ENCODE data around the gene DSP. TPM values are rescaled to one million over a fixed set of nuclear protein-coding genes. Genes with fewer than 3 reads are reported as not detected.

DSP gene
- polyA plus RNA-seq, 1 donor from 2014 or later, result 0.05 TPM

GRCh38 chr6:7523922-7524321, 17.5 kb upstream of the DSP start:
- no peak overlapping the region for H3K4me3 ChIP-seq (ENCODE audit: low read length)
- TF ChIP-seq EZH2 (IDR thresholded peaks at IDR 0.05; ENCODE audit: borderline replicate concordance, insufficient read depth, low read length, poor library complexity, severe bottlenecking), result no peak
- TF ChIP-seq SMC3 (conservative IDR thresholded peaks at IDR 0.05; ENCODE audit: poor library complexity), result no peak
- no peak for TF ChIP-seq RAD21 (conservative IDR thresholded peaks at IDR 0.05)
- TF ChIP-seq MXI1 (conservative IDR thresholded peaks at IDR 0.05; ENCODE audit: poor library complexity, severe bottlenecking), result no peak
- no peak for TF ChIP-seq TAF1 (IDR thresholded peaks at IDR 0.05; ENCODE audit: low read depth)
- no peak for TF ChIP-seq POLR2AphosphoS5 (IDR thresholded peaks at IDR 0.05)
- TF ChIP-seq, protein P1, sequence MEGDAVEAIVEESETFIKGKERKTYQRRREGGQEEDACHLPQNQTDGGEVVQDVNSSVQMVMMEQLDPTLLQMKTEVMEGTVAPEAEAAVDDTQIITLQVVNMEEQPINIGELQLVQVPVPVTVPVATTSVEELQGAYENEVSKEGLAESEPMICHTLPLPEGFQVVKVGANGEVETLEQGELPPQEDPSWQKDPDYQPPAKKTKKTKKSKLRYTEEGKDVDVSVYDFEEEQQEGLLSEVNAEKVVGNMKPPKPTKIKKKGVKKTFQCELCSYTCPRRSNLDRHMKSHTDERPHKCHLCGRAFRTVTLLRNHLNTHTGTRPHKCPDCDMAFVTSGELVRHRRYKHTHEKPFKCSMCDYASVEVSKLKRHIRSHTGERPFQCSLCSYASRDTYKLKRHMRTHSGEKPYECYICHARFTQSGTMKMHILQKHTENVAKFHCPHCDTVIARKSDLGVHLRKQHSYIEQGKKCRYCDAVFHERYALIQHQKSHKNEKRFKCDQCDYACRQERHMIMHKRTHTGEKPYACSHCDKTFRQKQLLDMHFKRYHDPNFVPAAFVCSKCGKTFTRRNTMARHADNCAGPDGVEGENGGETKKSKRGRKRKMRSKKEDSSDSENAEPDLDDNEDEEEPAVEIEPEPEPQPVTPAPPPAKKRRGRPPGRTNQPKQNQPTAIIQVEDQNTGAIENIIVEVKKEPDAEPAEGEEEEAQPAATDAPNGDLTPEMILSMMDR (IDR thresholded peaks at IDR 0.05; ENCODE audit: poor library complexity, severe bottlenecking), result no peak
- TF ChIP-seq EP300 (conservative IDR thresholded peaks at IDR 0.05; ENCODE audit: poor library complexity, severe bottlenecking), result no peak
- no peak for TF ChIP-seq REST (IDR thresholded peaks at IDR 0.05; ENCODE audit: borderline replicate concordance)
- no peaks in the 10 kb centered on the region for H3K79me2 ChIP-seq (replicated peaks; ENCODE audit: insufficient read depth, low read length)
- H3K4me2 ChIP-seq (ENCODE audit: low read length), result no peak overlapping the region
- no peaks in the 10 kb centered on the region for H4K20me1 ChIP-seq (ENCODE audit: insufficient read depth)
- no peaks in the 10 kb centered on the region for H3F3A ChIP-seq (ENCODE audit: insufficient read depth, low read length, poor library complexity, severe bottlenecking)
- no peaks in the 10 kb centered on the region for H3K36me3 ChIP-seq (ENCODE audit: insufficient read depth, low read length)
- H3K9me3 ChIP-seq (ENCODE audit: low read length), result no peaks in the 10 kb centered on the region
- H3K9ac ChIP-seq (ENCODE audit: low read length), result no peak overlapping the region
- no peaks in the 10 kb centered on the region for H3K9me2 ChIP-seq (ENCODE audit: insufficient read depth, low read length)
- no peak overlapping the region for H2AFZ ChIP-seq (ENCODE audit: low read depth, low read length)
- H3K27me3 ChIP-seq (ENCODE audit: insufficient read depth, low read depth, low read length), result no peaks in the 10 kb centered on the region
- H3K27ac ChIP-seq (ENCODE audit: low read length), result no peak overlapping the region

DNA sequence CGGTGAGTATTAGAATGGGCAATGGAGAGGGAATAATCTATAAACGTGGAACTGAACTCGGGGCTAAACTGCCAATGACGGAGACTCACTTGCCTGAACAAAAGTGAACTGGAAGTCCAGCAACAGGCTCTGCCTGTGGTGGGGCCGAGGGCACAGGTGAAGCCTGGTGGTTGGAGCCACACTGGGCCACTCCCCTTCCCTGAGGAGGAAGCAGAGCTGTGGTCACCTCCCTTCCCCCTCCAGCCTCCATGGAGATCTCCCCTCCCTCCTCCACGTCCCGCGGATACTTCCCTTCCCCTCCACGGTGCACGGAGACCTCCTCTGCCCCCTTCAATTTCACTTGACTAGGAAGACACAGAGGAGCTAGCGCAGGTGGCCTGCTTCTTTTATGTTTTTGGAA, 14.7 kb upstream of the DSP start:
- Histone ChIP-seq H3K27me3 (ENCODE audit: insufficient read depth, low read depth, low read length) (no peaks in the 10 kb centered on the region), H4K20me1 (ENCODE audit: insufficient read depth) (no peaks in the 10 kb centered on the region), H3K9me2 (ENCODE audit: insufficient read depth, low read length) (no peaks in the 10 kb centered on the region), H3K79me2 (replicated peaks; ENCODE audit: insufficient read depth, low read length) (no peaks in the 10 kb centered on the region), H3K9me3 (ENCODE audit: low read length) (no peaks in the 10 kb centered on the region), H3K9ac (ENCODE audit: low read length) (no peak overlapping the region), H3K36me3 (ENCODE audit: insufficient read depth, low read length) (no peaks in the 10 kb centered on the region), H3K27ac (ENCODE audit: low read length) (no peak overlapping the region), H3K4me3 (ENCODE audit: low read length) (no peak overlapping the region), H2AFZ (ENCODE audit: low read depth, low read length) (no peak overlapping the region), H3F3A (ENCODE audit: insufficient read depth, low read length, poor library complexity, severe bottlenecking) (no peaks in the 10 kb centered on the region), H3K4me2 (ENCODE audit: low read length) (no peak overlapping the region)
- TF ChIP-seq TAF1 (IDR thresholded peaks at IDR 0.05; ENCODE audit: low read depth), result no peak
- no peak for TF ChIP-seq RAD21 (conservative IDR thresholded peaks at IDR 0.05)
- TF ChIP-seq EZH2 (IDR thresholded peaks at IDR 0.05; ENCODE audit: borderline replicate concordance, insufficient read depth, low read length, poor library complexity, severe bottlenecking), result no peak
- no peak for TF ChIP-seq POLR2AphosphoS5 (IDR thresholded peaks at IDR 0.05)
- TF ChIP-seq EP300 (conservative IDR thresholded peaks at IDR 0.05; ENCODE audit: poor library complexity, severe bottlenecking), result no peak
- TF ChIP-seq, protein P1 (IDR thresholded peaks at IDR 0.05; ENCODE audit: poor library complexity, severe bottlenecking), result no peak
- TF ChIP-seq REST (IDR thresholded peaks at IDR 0.05; ENCODE audit: borderline replicate concordance), result no peak
- no peak for TF ChIP-seq SMC3 (conservative IDR thresholded peaks at IDR 0.05; ENCODE audit: poor library complexity)
- TF ChIP-seq MXI1 (conservative IDR thresholded peaks at IDR 0.05; ENCODE audit: poor library complexity, severe bottlenecking), result no peak

All from neural cell (in vitro differentiated cells).